ENCODE measurements around the gene C6orf118. TPM values are rescaled to one million over a fixed set of nuclear protein-coding genes. Genes with fewer than 3 reads are reported as not detected.

The C6orf118 gene
- polyA plus RNA-seq, 3 donors = not detected

- H3K4me3 Mint-ChIP-seq = no peak overlapping the region
- H2AFZ ChIP-seq (ENCODE audit: insufficient read depth, low read depth, low read length, poor library complexity, severe bottlenecking) = no peak overlapping the region
- no peak for TF ChIP-seq CTCF (IDR thresholded peaks at IDR 0.05)
- no peak for DNase-seq
- no peaks in the 10 kb centered on the region for H3K27me3 ChIP-seq (ENCODE audit: control insufficient read depth in 2 of 2, insufficient read depth in 2 of 2, low read length in 2 of 2)
- no peak overlapping the region for H3K4me3 ChIP-seq (replicated peaks in 1 of 3; ENCODE audit: low read depth in 2 of 3, low read length in 3 of 3)
- H3K27ac ChIP-seq (ENCODE audit: low read depth in 1 of 2, low read length in 2 of 2) = no peak overlapping the region
- no peaks in the 10 kb centered on the region for H3K4me1 ChIP-seq (ENCODE audit: control insufficient read depth in 1 of 2, insufficient read depth in 2 of 2, low read length in 2 of 2)
- no peak overlapping the region for H3K9ac ChIP-seq (ENCODE audit: insufficient read depth, low read length, poor library complexity, severe bottlenecking)
- H3K9me3 ChIP-seq (replicated peaks in 1 of 2; ENCODE audit: control insufficient read depth in 1 of 2, insufficient read depth in 1 of 2, low read length in 2 of 2) = peaks cover 6 to 40% of the 10 kb centered on the region in 2 donors
- H3K79me2 ChIP-seq (ENCODE audit: insufficient read depth, low read length) = no peaks in the 10 kb centered on the region
- peaks cover 15 to 32% (median 20%) of the 10 kb centered on the region in 7 donors for H3K9me3 Mint-ChIP-seq
- WGBS (ENCODE audit: insufficient coverage) = 94% methylated on average over 29 of the region's 38 CpGs
- H4K20me1 ChIP-seq (ENCODE audit: insufficient read depth, low read length) = no peaks in the 10 kb centered on the region
- H3K27me3 Mint-ChIP-seq (ENCODE audit: low read depth in 3 of 3) = peaks cover 0 to 4% (median 2%) of the 10 kb centered on the region in 3 donors
- H3K36me3 Mint-ChIP-seq = no peaks in the 10 kb centered on the region
- intact Hi-C loops (cut with micrococcal nuclease) = no loop called here
- no peak overlapping the region for H3K4me2 ChIP-seq (replicated peaks; ENCODE audit: extremely low read depth, low read length, poor library complexity, severe bottlenecking)
- H3K27ac Mint-ChIP-seq = no peak overlapping the region
- H3K4me1 Mint-ChIP-seq = no peaks in the 10 kb centered on the region
- H3K36me3 ChIP-seq (replicated peaks in 1 of 2; ENCODE audit: control insufficient read depth in 1 of 2, insufficient read depth in 2 of 2, low read length in 2 of 2) = no peaks in the 10 kb centered on the region
Measured at GRCh38 chr6:165301372-165302246, 7.8 kb downstream of the C6orf118 start.

GRCh38 chr6:165300422-165300936, 8.9 kb downstream of the C6orf118 start:
- WGBS (ENCODE audit: insufficient coverage) = 82% methylated on average over 9 of the region's 13 CpGs
- Mint-ChIP-seq H3K4me3 (no peak overlapping the region), H3K27ac (no peak overlapping the region), H3K9me3 (peaks cover 19 to 36% (median 22%) of the 10 kb centered on the region in 7 donors), H3K4me1 (no peaks in the 10 kb centered on the region), H3K36me3 (no peaks in the 10 kb centered on the region), H3K27me3 (ENCODE audit: low read depth in 3 of 3) (peaks cover 0 to 4% (median 3%) of the 10 kb centered on the region in 3 donors)
- H3K36me3 ChIP-seq (replicated peaks in 1 of 2; ENCODE audit: control insufficient read depth in 1 of 2, insufficient read depth in 2 of 2, low read length in 2 of 2) = no peaks in the 10 kb centered on the region
- no peak for TF ChIP-seq CTCF (IDR thresholded peaks at IDR 0.05)
- no peak overlapping the region for H3K9ac ChIP-seq (ENCODE audit: insufficient read depth, low read length, poor library complexity, severe bottlenecking)
- intact Hi-C loops (cut with micrococcal nuclease) = no loop called here
- no peaks in the 10 kb centered on the region for H3K27me3 ChIP-seq (ENCODE audit: control insufficient read depth in 2 of 2, insufficient read depth in 2 of 2, low read length in 2 of 2)
- H3K79me2 ChIP-seq (ENCODE audit: insufficient read depth, low read length) = no peaks in the 10 kb centered on the region
- H3K9me3 ChIP-seq (replicated peaks in 1 of 2; ENCODE audit: control insufficient read depth in 1 of 2, insufficient read depth in 1 of 2, low read length in 2 of 2) = peaks cover 6 to 44% of the 10 kb centered on the region in 2 donors
- no peaks in the 10 kb centered on the region for H3K4me1 ChIP-seq (ENCODE audit: control insufficient read depth in 1 of 2, insufficient read depth in 2 of 2, low read length in 2 of 2)
- H4K20me1 ChIP-seq (ENCODE audit: insufficient read depth, low read length) = no peaks in the 10 kb centered on the region
- no peak overlapping the region for H2AFZ ChIP-seq (ENCODE audit: insufficient read depth, low read depth, low read length, poor library complexity, severe bottlenecking)
- DNase-seq = no peak
- H3K4me2 ChIP-seq (replicated peaks; ENCODE audit: extremely low read depth, low read length, poor library complexity, severe bottlenecking) = no peak overlapping the region
- no peak overlapping the region for H3K27ac ChIP-seq (ENCODE audit: low read depth in 1 of 2, low read length in 2 of 2)
- H3K4me3 ChIP-seq (replicated peaks in 1 of 3; ENCODE audit: low read depth in 2 of 3, low read length in 3 of 3) = no peak overlapping the region
